ENCODE results near the gene RNPEPL1. TPM values are rescaled to one million over a fixed set of nuclear protein-coding genes. Genes with fewer than 3 reads are reported as not detected.
"Not testable (repeated sequence)": the region's sequence is repeated elsewhere in the genome, so short reads cannot be mapped to it uniquely, and the experiment has no call there.

RNPEPL1 gene
- total RNA-seq, 3 donors from 2014 or later: 22.4 to 57.9 (median 42.3) TPM

GRCh38 chr2:240615820-240616547 lies 47.7 kb downstream of the RNPEPL1 start:
- TF ChIP-seq POLR2A (IDR thresholded peaks at IDR 0.05) (no peak), CTCF (IDR thresholded peaks at IDR 0.05) (no peak), POLR2AphosphoS5 (IDR thresholded peaks at IDR 0.05) (no peak)
- intact Hi-C loops (cut with DNase I; ENCODE audit: low total_unique reads): no loop called here
- H3K27ac ChIP-seq: no peak overlapping the region
- no peaks in the 10 kb centered on the region for H3K27me3 ChIP-seq
- DNase-seq (ENCODE audit: low spot score in 2 of 2): no peak
- H3K36me3 ChIP-seq: no peaks in the 10 kb centered on the region
- H3K9me3 ChIP-seq: no peaks in the 10 kb centered on the region
- H3K4me1 ChIP-seq: no peaks in the 10 kb centered on the region
- no peak overlapping the region for H3K4me3 ChIP-seq

- intact Hi-C loops (cut with DNase I; ENCODE audit: low total_unique reads); H3K36me3 ChIP-seq; H3K4me1 ChIP-seq: not testable (repeated sequence)
These were observed 48.8 kb downstream of the RNPEPL1 start for GRCh38 chr2:240616860-240617666.

GRCh38 chr2:240618776-240619175 lies 50.5 kb downstream of the RNPEPL1 start:
- Histone ChIP-seq H3K27me3 (no peaks in the 10 kb centered on the region), H3K36me3 (no peaks in the 10 kb centered on the region), H3K4me1 (no peaks in the 10 kb centered on the region), H3K4me3 (no peak overlapping the region), H3K27ac (no peak overlapping the region), H3K9me3 (no peaks in the 10 kb centered on the region)
- intact Hi-C loops (cut with DNase I; ENCODE audit: low total_unique reads): no loop called here
- DNase-seq (ENCODE audit: low spot score in 2 of 2): no peak
- TF ChIP-seq POLR2AphosphoS5 (IDR thresholded peaks at IDR 0.05) (no peak), CTCF (IDR thresholded peaks at IDR 0.05) (no peak), POLR2A (IDR thresholded peaks at IDR 0.05) (no peak)

More at GRCh38 chr2:240616860-240617666, 48.8 kb downstream of the RNPEPL1 start:
- H3K4me3 ChIP-seq; H3K9me3 ChIP-seq; H3K27ac ChIP-seq; H3K27me3 ChIP-seq; DNase-seq (ENCODE audit: low spot score in 2 of 2): not testable (repeated sequence)

GRCh38 chr2:240619506-240620148 lies 51.3 kb downstream of the RNPEPL1 start:
- no peak for DNase-seq (ENCODE audit: low spot score in 2 of 2)

More at GRCh38 chr2:240619506-240620148, 51.3 kb downstream of the RNPEPL1 start:
- Histone ChIP-seq H3K27ac (no peak overlapping the region), H3K9me3 (no peaks in the 10 kb centered on the region), H3K27me3 (no peaks in the 10 kb centered on the region), H3K4me3 (no peak overlapping the region), H3K36me3 (no peaks in the 10 kb centered on the region), H3K4me1 (no peaks in the 10 kb centered on the region)
- TF ChIP-seq CTCF (IDR thresholded peaks at IDR 0.05) (no peak), POLR2AphosphoS5 (IDR thresholded peaks at IDR 0.05) (no peak), POLR2A (IDR thresholded peaks at IDR 0.05) (no peak)
- intact Hi-C loops (cut with DNase I; ENCODE audit: low total_unique reads): no loop called here

Data from breast epithelium (tissue), 4 donors.